ENCODE data around the gene BLMH. TPM values are rescaled to one million over a fixed set of nuclear protein-coding genes. Genes with fewer than 3 reads are reported as not detected.

BLMH gene
- total and polyA plus RNA-seq, 4 donors, result 4.2 to 17.5 (median 12.9) TPM

GRCh38 chr17:30253312-30253711 lies 38.4 kb downstream of the BLMH start:
- no peak for DNase-seq (ENCODE audit: low spot score)
- WGBS, result 89% methylated on average over 7 of the region's 7 CpGs
- Histone ChIP-seq H3K9me3 (ENCODE audit: control insufficient read depth in 4 of 4, low read length in 3 of 4) (no peaks in the 10 kb centered on the region), H3K4me3 (ENCODE audit: low read depth in 1 of 3, low read length in 3 of 3) (no peak overlapping the region), H3K36me3 (ENCODE audit: control insufficient read depth in 4 of 4, insufficient read depth in 3 of 4, low read depth in 1 of 4, low read length in 3 of 4) (peaks cover 0 to 7% (median 4%) of the 10 kb centered on the region in 4 donors), H3K27ac (ENCODE audit: low read depth in 1 of 2, low read length in 2 of 2) (no peak overlapping the region), H3K27me3 (ENCODE audit: control insufficient read depth in 4 of 4, insufficient read depth in 4 of 4, low read length in 3 of 4) (no peaks in the 10 kb centered on the region), H3K4me1 (ENCODE audit: control insufficient read depth in 4 of 4, insufficient read depth in 4 of 4, low read length in 3 of 4) (peaks cover 0 to 9% (median 2%) of the 10 kb centered on the region in 4 donors), H3K9ac (ENCODE audit: low read depth in 1 of 2, low read length in 2 of 2) (no peak overlapping the region)
- TF ChIP-seq MAX (IDR thresholded peaks at IDR 0.05) (no peak), RAD21 (IDR thresholded peaks at IDR 0.05) (no peak), FOXA1 (IDR thresholded peaks at IDR 0.05) (no peak), JUND (IDR thresholded peaks at IDR 0.05) (no peak), CTCF (IDR thresholded peaks at IDR 0.05; ENCODE audit: low read depth, low read length, missing input control) (no peak), FOXA2 (IDR thresholded peaks at IDR 0.05) (no peak)

- no peak for TF ChIP-seq HNF4G (IDR thresholded peaks at IDR 0.05)
- TF ChIP-seq RXRA (IDR thresholded peaks at IDR 0.05), result no peak
- TF ChIP-seq JUND (IDR thresholded peaks at IDR 0.05), result no peak
- TF ChIP-seq SP1 (IDR thresholded peaks at IDR 0.05), result no peak
- no peak for TF ChIP-seq MAX (IDR thresholded peaks at IDR 0.05)
- TF ChIP-seq EGR1 (IDR thresholded peaks at IDR 0.05; ENCODE audit: low read depth in 2 of 2), result no peak
- TF ChIP-seq FOXA2 (IDR thresholded peaks at IDR 0.05), result no peak
- no peak for TF ChIP-seq RAD21 (IDR thresholded peaks at IDR 0.05)
- no peak for TF ChIP-seq CTCF (IDR thresholded peaks at IDR 0.05; ENCODE audit: low read depth, low read length, missing input control)
- no peak for TF ChIP-seq YY1 (IDR thresholded peaks at IDR 0.05)
- no peak for TF ChIP-seq ATF3 (IDR thresholded peaks at IDR 0.05)
- peaks cover 0 to 5% (median 2%) of the 10 kb centered on the region in 4 donors for H3K36me3 ChIP-seq (ENCODE audit: control insufficient read depth in 4 of 4, insufficient read depth in 3 of 4, low read depth in 1 of 4, low read length in 3 of 4)
- DNase-seq (ENCODE audit: low spot score), result no peak
- H3K27ac ChIP-seq (ENCODE audit: low read depth in 1 of 2, low read length in 2 of 2), result no peak overlapping the region
- no peaks in the 10 kb centered on the region for H3K9me3 ChIP-seq (ENCODE audit: control insufficient read depth in 4 of 4, low read length in 3 of 4)
- no peak overlapping the region for H3K4me3 ChIP-seq (ENCODE audit: low read depth in 1 of 3, low read length in 3 of 3)
- H3K4me1 ChIP-seq (ENCODE audit: control insufficient read depth in 4 of 4, insufficient read depth in 4 of 4, low read length in 3 of 4), result peaks cover 0 to 9% (median 2%) of the 10 kb centered on the region in 4 donors
- no peak overlapping the region for H3K9ac ChIP-seq (ENCODE audit: low read depth in 1 of 2, low read length in 2 of 2)
- no peaks in the 10 kb centered on the region for H3K27me3 ChIP-seq (ENCODE audit: control insufficient read depth in 4 of 4, insufficient read depth in 4 of 4, low read length in 3 of 4)
Observed at GRCh38 chr17:30251931-30252330, 39.8 kb downstream of the BLMH start.

GRCh38 chr17:30249460-30249859 lies 42.3 kb downstream of the BLMH start:
- Histone ChIP-seq H3K27me3 (ENCODE audit: control insufficient read depth in 4 of 4, insufficient read depth in 4 of 4, low read length in 3 of 4) (no peaks in the 10 kb centered on the region), H3K4me3 (ENCODE audit: low read depth in 1 of 3, low read length in 3 of 3) (no peak overlapping the region), H3K9ac (ENCODE audit: low read depth in 1 of 2, low read length in 2 of 2) (no peak overlapping the region), H3K27ac (ENCODE audit: low read depth in 1 of 2, low read length in 2 of 2) (no peak overlapping the region), H3K9me3 (ENCODE audit: control insufficient read depth in 4 of 4, low read length in 3 of 4) (no peaks in the 10 kb centered on the region), H3K4me1 (ENCODE audit: control insufficient read depth in 4 of 4, insufficient read depth in 4 of 4, low read length in 3 of 4) (peaks cover 0 to 9% (median 2%) of the 10 kb centered on the region in 4 donors), H3K36me3 (ENCODE audit: control insufficient read depth in 4 of 4, insufficient read depth in 3 of 4, low read depth in 1 of 4, low read length in 3 of 4) (peaks cover 0 to 5% (median 2%) of the 10 kb centered on the region in 4 donors)
- no peak for DNase-seq (ENCODE audit: low spot score)
- TF ChIP-seq FOXA1 (IDR thresholded peaks at IDR 0.05) (no peak), ZBTB33 (IDR thresholded peaks at IDR 0.05) (no peak)
- 96% methylated on average over 5 of the region's 5 CpGs for WGBS
